Medulla oblongata (tissue), 1 donor: Measurements from ENCODE around the gene MARCHF4.

Experiments used
- DNase-seq: peaks from one replicate; pipeline ENCODE4 v3.0.0-alpha.2; 2015; ENCODE audit errors: extremely low spot score

The MARCHF4 gene, protein sequence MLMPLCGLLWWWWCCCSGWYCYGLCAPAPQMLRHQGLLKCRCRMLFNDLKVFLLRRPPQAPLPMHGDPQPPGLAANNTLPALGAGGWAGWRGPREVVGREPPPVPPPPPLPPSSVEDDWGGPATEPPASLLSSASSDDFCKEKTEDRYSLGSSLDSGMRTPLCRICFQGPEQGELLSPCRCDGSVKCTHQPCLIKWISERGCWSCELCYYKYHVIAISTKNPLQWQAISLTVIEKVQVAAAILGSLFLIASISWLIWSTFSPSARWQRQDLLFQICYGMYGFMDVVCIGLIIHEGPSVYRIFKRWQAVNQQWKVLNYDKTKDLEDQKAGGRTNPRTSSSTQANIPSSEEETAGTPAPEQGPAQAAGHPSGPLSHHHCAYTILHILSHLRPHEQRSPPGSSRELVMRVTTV

DNA sequence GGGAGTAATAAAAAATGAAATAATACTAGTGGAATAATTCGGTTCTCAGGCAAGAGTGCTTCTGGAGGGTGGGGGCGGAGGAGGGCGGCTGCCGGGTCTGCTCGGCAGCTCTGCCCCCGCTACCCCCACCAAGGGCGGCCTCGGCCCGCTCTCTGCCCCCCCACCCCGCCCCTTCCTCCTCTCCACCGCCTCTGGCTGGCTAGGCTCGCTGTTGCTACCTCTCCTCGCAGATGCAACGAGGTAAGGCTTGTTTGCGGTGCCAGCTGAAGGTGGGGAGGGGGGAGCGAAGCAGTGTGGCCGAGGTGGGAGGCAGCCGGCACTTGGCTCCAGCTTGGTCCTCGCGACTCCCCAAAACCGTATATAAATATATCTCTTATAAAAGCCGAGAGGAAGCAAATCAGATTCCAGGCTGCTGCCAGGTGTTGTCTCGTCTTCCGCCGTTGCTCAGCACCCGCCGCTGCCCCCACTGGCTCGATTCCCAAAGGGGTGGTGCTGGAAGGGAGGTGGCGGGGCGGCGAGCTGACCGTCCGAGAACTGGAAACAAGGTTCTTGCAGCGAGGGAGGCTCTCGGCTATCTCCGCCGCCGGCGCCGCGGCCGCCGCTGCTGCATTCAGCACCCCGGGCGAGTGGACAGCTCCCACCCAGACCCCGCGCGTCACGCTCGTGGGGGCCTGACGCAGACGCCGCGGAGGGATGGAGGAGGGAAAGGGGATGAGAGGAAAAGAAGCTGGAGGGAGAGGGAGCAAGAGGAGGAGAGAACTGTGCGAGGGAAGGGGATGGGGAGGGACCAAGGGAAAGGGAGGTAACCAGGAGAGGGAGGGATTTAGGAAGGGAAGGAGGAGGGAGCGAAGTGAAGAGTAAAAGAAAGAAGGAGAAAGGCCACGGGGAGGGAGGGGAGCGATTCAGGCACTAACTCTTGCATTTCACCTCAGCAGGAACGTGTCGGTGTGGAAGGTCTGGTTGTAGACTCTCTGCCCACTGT is at the start of gene MARCHF4:
TSS of gene MARCHF4 (minus strand) at position 763 of the 982 bp plus-strand sequence. CDS start 2,223 bp downstream, outside the sequence.
- DNase-seq, result peak; percentile 46

DNA sequence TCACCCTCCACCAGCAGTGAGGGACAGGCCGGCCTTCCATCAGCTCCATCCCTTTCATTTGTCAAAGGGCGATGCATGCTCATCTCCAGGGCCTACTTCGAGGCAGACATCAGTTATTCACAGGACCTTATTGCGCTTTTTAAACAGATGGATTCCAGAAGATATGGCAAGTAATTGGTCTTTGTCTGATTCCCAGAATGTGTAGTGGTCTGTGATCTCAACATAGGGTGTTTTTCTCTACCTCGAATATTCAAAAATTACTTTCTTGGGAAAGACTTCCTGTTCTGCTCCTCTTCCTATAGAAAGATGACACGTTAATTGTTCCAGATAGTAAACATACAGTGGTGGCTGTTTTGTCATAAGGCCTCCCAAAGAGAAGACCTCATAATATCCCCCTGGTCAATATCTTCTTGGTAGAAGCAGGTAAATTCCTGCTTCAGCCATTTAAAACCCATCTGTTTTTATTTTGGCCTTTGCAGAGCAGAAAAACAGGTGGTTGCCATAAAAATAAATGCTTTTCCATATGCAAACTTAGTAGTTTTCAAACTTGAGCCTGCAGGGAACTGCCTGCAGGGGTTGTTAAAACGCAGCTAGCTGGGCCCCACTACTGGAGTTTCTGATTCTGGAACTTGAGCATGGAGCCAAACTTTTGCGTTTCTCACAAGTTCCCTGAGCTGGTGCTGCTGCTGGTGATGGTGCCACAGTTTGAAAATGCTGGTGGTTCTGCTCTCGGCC is 48.3 kb upstream of the MARCHF4 start:
- DNase-seq, result no peak

DNA sequence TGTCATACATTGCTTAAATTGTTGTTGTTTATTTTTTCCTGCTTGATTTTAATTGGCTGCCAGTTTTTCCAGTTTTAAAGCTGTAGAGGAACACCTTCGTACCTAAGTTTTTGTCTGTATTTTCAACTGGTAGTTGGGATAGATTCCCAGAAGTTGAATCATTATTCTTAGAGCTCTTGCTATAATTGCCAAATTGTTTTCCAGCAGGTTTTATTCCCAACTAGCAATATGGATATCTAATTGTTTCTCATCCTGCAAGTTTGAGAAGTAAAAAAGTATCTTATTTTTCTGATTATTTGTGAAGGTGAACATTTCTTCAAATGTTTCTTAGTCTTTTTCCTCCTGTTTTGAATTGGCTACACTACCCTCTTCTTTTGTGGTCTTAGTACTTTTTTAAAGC is 46.7 kb upstream of the MARCHF4 start:
- DNase-seq, result no peak

DNA sequence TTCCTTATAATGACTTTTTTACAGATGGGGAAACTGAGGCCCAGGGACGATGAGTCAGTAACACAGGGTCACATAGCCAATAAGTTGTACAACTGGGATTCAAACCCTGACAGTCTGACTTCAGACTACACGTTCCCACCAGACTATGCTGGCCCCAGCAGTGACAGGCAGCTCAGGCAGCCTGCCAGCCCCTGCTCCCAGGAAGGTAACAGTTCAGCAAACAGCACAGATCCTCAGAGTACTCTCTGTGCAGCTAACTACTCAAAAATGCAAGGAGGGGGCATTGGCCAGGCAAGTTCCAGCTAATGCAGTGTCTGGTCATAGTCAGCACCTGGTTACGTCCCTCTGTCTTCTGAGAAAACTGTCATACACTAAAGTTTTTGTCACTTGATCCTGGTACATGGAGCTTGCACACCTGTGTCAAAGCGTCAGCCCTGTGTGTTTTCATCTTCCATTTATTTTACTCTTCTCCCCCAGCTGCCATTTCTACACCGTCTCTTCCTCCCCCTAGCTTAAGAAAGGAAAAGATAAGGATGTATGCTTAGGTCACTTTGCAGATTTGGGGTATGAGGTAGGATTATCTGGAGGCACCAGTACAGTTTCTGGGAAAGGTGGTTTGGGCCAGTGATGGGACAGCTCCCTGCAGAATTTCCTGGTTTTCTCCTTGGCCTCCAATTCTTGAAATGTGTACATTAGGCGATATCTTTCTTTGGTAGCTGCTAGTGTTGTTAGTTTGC is 44.5 kb upstream of the MARCHF4 start:
- DNase-seq, result no peak

DNA sequence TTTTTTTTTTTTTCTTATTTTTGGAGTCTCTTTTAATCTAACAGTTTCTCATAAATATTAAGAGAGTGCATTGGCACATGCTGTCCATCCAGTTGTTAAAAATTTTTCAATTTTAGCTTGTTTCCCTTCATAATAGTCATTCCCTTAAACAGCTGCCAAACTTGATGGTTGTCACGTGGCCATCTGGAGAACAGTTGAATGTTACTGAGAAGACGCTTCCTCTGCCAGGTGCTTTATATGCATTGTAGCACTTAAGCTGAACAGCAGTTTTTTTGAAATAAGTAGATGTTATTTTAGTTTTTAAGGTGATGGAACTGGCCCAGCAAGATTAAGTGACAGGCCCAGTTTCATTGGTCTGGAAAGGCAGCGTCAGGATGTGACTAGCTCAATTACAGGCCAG is 43.3 kb upstream of the MARCHF4 start:
- DNase-seq, result no peak

DNA sequence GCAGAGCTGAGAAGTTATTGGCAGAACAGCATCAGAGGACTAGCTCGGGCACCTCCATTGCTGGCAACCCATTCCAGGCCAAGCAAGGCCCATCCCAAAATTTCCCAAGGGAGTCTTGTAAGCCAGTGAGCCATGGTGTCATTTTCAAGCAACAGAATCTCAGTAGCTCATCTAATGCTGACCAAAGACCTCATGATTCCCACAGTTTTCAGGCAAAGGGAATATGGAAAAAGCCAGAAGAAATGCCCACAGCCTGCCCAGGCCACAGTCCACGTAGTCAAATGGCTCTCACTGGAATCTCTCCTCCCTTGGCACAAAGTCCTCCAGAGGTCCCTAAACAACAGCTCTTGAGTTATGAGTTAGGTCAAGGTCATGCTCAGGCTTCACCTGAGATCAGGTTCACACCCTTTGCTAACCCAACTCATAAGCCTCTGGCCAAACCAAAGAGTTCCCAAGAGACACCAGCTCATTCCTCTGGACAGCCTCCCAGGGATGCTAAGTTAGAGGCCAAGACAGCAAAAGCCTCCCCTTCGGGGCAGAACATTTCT is 42.6 kb upstream of the MARCHF4 start:
- DNase-seq, result no peak

DNA sequence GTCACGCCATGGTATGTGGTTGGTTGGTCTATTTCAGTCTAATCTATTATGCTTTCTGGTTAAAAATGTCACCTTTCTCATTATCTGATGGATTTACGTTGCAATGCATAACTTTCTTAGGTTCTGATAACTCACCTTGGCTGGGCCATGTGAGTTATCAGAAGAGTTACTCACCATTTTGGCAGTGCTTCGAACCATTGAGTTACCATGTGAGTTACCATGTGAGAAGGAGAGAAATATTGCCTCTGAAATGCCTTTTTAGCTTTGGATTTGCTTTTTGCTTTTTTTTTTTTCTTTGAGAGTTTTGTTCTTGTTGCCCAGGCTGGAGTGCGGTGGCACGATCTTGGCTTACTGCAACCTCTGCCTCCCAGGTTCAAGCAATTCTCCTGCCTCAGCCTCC is 41.6 kb upstream of the MARCHF4 start:
- no peak for DNase-seq

DNA sequence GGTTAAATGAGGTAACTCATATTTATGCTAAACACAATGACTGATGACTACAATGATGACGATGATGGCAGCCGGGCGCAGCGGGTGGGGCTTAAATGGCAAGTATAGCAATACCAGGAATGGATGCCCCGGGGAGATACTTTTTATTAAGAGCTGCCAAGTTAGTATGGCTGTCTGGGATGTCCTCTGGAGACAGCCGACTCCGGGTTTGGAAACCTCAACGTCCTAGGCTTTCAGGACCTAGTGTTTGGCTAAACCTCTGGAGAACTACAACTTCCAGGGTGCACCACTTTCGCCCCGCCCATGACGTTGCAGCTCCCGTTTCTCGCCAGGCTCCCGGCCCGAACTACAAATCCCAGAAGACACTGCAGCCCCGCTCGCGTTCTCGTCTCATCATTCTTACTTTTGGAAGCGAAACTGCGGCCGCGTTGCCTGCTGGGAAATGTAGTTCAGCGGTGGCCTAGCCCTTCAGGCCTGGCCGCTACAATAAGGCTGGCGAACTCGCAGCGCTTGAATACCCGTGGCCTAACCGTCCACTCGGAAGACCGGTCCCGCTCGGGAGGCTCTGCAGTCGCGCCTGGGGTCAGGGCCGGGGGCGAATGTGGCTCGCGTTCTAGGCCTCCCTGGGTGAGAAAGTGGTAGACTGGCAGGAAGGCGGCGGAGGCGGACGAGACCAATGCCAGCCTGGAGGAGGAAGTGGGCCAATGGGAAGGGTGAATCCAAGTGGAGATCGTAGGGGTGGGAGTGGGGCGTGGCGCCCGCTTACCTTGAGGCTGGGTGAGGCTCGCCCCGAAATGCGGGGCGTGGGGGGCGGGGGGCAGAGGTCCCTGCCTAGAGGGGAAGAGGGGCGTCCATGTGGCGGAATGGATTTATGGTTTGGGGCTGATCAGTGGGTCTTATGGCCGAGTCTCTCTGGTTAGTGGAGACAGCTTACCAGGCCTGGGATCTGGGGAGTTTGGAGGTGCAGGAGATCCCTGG is 40.0 kb upstream of the MARCHF4 start, which contains the start of gene SMARCAL1:
TSS of gene SMARCAL1 (plus strand) at position 463 of the 978 bp plus-strand sequence. CDS start 2,221 bp downstream, outside the sequence.
- DNase-seq, result peak; percentile 99

DNA sequence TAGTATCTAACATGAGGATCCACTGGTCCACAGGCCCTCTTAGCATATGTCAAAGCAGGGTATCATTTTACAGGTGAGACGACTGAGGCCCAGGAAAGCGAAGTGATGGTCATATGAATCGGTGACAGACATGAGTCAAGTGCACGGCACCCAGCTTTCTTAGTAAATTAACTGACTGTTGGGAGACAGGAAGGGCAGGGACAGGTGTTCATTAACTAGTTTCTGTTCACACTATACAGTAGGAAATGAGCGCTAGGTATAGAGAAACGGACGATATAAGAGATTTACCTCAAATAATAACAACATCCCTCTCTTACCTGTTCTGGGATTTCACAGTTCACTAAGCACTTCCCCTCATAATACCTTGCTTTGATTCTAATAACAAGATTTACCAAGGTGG is 38.3 kb upstream of the MARCHF4 start:
- DNase-seq, result no peak

DNA sequence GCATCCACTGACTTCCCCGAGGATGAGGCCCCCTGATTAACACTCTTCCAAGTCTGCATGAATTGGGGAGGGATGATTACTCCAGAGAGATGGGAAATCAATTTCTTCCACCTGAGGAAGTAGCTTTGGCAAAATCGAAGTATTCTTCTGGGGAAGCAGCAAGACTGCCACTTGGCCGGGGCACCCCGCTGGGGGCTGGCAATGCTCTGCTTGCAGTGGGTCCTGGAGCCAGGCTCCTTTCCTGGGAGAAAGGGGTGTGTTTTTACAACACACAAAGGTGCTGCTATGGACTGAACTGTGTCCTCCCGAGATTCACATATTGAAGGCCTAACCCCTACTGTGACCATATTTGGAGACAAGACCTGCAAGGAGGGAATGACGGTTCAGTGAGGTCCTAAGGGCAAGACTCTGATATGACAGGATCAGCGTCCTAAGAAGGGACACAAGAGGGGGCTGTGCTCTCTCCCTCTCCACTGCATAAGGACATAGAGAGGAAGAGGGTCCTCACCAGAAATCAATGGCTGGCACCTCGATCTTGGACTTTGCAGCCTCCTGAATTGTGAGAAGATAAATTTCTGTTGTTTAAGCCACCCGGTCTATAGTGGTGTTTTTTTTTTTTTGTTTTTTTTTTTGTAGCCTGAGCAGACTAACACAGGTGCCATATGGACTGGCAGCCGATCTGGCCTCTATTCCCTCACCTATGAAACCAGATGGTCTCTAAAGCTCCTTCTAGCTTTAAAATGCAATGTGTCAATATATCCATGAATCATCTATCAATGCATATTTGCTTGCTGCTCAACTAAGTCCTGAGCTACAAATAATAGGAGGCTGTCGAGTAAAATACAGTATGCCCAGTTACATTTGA is 36.4 kb upstream of the MARCHF4 start:
- DNase-seq, result no peak

DNA sequence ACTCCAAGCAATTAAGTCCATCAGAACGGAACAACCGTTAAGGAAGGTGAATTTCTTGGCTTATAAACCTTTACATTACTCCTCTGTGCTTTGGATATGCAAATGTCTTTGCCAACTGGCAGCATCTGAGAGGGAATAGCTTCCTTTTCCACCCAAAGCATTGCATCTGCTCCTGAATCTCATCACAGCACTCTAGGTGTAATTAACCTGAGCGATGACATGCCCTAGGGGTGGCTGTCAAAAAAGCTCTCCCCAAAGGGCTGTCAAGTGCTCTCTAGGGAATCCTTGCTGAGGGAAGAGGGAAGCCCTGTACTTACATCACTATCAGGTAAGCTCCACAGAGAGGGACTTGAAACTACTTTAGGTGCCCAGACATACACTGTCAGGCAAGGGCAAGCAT is 34.5 kb upstream of the MARCHF4 start:
- DNase-seq, result no peak

DNA sequence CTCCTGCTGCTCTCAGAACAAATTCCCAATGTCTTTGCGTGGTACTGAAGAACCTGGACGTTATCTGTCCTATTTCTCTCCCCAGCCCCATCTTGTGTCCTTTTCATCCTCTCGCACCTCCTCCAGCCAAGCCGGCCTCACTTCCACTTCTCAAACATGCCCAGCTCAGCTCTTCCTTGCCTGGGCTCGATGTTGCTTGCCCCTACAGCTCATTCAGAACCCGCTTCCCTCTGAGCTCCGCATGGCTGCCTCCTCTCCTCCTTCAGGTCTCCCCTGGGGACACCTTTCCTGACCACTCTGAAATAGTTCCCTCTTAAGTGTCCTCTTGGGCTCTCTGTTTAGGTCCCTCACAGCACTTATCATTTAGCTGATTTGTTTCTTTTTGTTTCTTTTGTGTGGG is 33.3 kb upstream of the MARCHF4 start:
- no peak for DNase-seq

DNA sequence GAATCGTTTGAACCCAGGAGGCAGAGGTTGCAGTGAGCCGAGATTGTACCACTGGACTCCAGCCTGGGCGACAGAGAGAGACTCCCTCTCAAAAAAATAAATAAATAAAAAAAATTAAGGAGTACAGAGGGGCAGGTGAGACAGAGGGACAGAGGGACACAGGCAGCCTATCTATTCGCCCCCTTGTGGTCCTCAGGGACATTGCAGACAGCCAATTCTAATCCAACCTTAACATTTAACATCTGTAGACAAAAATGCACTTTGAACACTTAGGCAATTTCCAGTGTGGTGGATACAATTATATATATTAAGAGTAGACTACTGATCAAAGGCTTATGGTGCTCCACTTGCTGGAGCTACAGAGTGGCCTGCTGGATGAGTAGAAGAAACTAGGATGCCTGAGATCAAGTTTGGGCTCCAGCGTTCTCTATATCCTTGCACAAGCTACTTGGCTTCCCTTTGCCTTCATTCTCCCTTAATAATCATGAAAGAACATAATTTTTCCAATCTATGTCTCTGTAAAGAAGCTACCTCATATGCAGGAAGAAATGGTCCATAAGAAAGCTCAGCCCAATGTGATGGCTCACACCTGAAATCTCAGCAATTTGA is 31.8 kb upstream of the MARCHF4 start:
- DNase-seq, result peak; percentile 29

DNA sequence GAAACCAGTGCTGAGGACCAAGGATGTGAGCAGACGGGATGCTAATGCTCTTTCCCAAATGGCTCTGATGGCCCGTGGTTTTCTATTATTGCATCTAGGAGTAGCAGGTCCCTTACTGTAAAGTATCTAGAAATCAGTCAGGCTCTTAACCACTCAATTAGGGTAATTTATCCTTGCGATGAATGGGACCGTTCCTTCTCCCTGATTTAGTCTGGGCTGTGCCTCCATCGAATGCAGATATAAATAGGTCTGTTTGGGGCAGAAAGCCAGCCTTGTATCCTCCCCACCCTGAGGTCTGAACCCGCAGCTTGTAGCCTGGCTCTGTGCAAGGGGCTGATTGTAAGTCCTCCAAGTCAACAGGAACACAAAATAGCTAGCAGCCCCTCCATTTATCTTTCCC is 30.5 kb upstream of the MARCHF4 start:
- no peak for DNase-seq

DNA sequence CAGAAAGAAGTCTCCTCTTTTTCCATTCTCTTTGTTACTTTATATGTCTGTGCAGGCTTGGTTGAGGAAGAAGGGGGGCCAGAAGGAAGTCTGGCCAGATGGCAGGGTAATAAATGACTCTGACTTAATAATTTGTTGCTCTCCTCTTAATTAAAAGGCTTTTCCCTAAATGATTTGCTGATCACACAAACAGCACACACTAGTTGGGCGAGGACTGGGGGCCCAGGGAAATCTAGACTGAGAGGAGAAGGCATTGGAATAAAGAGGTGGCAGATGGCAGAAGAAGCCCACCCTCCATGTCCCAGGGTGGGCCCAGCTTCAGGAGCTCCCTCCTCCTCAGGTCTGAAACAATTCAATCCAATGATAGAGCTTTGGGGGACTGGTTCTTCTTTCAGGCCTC is 27.3 kb upstream of the MARCHF4 start:
- DNase-seq, result no peak

DNA sequence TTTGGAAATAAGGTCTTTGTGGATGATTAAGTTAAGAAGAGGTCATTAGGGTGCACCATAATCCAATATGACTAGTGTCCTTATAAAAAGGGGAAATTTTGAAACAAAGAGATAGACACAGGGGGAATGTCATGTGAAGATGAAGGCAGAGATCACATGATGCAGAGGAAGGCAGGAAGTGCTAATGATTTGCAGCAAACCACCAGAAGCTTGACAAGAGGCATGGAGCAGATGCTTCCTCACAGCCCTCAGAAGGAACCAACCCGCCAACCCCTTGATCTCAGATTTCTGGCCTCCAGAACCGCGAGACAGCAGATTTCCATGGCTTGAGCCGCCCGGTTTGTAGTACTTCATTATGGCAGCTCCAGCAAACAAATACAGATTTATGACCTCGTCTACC is 22.6 kb upstream of the MARCHF4 start:
- DNase-seq, result no peak

DNA sequence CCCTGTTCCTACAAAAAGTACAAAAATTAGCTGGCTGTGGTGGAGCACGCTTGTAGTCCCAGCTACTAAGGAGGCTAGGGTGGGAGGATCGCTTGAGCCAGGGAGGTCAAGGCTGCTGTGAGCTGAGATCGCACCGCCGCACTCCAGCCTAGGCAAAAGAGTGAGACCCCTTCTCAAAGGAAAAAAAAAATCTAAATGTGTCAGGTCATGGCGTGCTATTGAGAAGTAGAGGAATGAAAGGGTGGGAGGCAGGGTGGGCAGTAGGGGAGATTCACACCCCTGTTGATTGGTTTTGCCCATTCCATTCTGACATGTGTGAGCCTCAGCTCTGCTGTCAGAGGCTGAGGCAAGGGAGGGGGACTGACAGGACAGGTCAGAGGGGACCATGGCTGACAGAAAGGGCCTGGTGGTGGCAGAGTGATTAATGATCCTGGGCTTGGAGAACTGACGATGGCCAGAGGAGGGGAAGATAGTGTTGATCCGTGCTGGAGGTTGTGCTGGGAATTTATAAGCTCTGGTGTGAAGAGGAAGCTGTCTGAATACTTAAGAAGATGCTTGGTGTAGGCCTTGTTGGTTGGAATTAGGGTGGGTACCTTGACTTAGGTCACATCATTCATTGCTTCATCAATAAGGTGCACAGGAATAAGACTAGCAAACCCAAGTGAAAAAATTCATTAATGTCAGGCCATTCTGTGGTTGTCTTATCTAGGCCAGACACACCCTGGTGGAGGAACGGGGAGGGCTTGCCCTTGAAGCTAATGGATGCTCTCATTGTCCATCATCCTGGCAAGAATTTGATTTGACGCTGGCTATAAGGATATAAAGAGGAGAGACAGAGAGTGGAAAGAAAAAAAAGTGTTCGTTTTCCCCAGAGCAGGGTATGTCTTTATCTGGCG is 20.9 kb upstream of the MARCHF4 start:
- no peak for DNase-seq
